H1 (cell line): ENCODE data around the gene KDM2A. TPM values are rescaled to one million over a fixed set of nuclear protein-coding genes. Genes with fewer than 3 reads are reported as not detected.
A peak's percentile ranks its signal among the peaks of the same experiment; 100 is the strongest.

ENCODE experiments used
- CTCF ChIA-PET: fragments of 300-600 bp; sonication (Branson Sonifier 250); formaldehyde crosslinking; loops from one replicate; lab custom pipeline; 2021; ENCODE audit not compliant: partially characterized antibody; lab: Charles Lee
- POLR2A ChIA-PET: fragments of 300-600 bp; sonication (Branson Sonifier 250); formaldehyde crosslinking; loops from one replicate; lab custom pipeline; 2021; ENCODE audit warnings: inconsistent platforms; ENCODE audit not compliant: partially characterized antibody; lab: Charles Lee
- DNase-seq, 2 experiments: peaks; one replicate each; pipeline versions ENCODE4 v3.0.0 to v3.0.0-alpha.2; 2010 to 2022; ENCODE audit warnings: low spot score in 2 of 2, low read depth in 1 of 2, mixed read lengths in 1 of 2
- FAIRE-seq: peaks from 2 replicates; lab custom pipeline; 2011; peaks lifted over from hg19 to GRCh38; lab: Jason Lieb, UNC
- H2AFZ ChIP-seq: 2 replicates; pipeline ENCODE4 v1.8.1; 2012; ENCODE audit warnings: low read length, inconsistent platforms
- H2AK5ac ChIP-seq: 2 replicates; pipeline ENCODE4 v1.6.1; 2013; ENCODE audit warnings: low read depth, low read length
- H2BK120ac ChIP-seq: replicated peaks from 2 replicates; pipeline ENCODE3; 2013; ENCODE audit warnings: low read depth, low read length, inconsistent platforms
- H2BK12ac ChIP-seq: 2 replicates; pipeline ENCODE4 v1.6.1; 2013; ENCODE audit warnings: low read depth, low read length
- H2BK15ac ChIP-seq: 2 replicates; pipeline ENCODE4 v1.6.1; 2013; ENCODE audit warnings: low read length
- H2BK20ac ChIP-seq: 2 replicates; pipeline ENCODE4 v1.6.1; 2013; ENCODE audit warnings: low read length
- H2BK5ac ChIP-seq: 2 replicates; pipeline ENCODE4 v1.6.1; 2013; ENCODE audit warnings: low read depth, low read length
- H3K14ac ChIP-seq: 2 replicates; pipeline ENCODE4 v1.6.1; 2013; ENCODE audit warnings: inconsistent platforms; ENCODE audit not compliant: insufficient read length
- H3K18ac ChIP-seq: 2 replicates; pipeline ENCODE4 v1.6.1; 2013; ENCODE audit warnings: low read length; ENCODE audit errors: extremely low read depth
- H3K23ac ChIP-seq: 2 replicates; pipeline ENCODE4 v1.6.1; 2013; ENCODE audit warnings: inconsistent platforms; ENCODE audit not compliant: insufficient read length
- H3K23me2 ChIP-seq: 2 replicates; pipeline ENCODE4 v1.6.1; 2013; ENCODE audit warnings: low read depth, low read length
- H3K27ac ChIP-seq: 2 replicates; pipeline ENCODE4 v1.6.1; 2011; ENCODE audit warnings: low read depth, low read length, inconsistent platforms
- H3K27me3 ChIP-seq, 4 experiments: replicated peaks in 1 of 4; 1 replicate in 1 of 4; 2 replicates in 3 of 4; pipeline versions ENCODE4 v1.6.1 to v1.8.1; 2011 to 2013; ENCODE audit warnings: low read length in 3 of 4, mild to moderate bottlenecking in 3 of 4, inconsistent platforms in 2 of 4, mixed read lengths in 2 of 4, moderate library complexity in 1 of 4; ENCODE audit not compliant: control insufficient read depth in 3 of 4, insufficient read depth in 3 of 4; ENCODE audit errors: extremely low read depth in 1 of 4
- H3K36me3 ChIP-seq, 4 experiments: 2 replicates each; pipeline versions ENCODE4 v1.6.1 to v1.8.1; 2011 to 2013; ENCODE audit warnings: mild to moderate bottlenecking in 4 of 4, low read length in 3 of 4, moderate library complexity in 2 of 4, control low read depth in 1 of 4, inconsistent platforms in 1 of 4; ENCODE audit not compliant: insufficient read depth in 4 of 4, control insufficient read depth in 2 of 4
- H3K4ac ChIP-seq: replicated peaks from 2 replicates; pipeline ENCODE3; 2013; ENCODE audit warnings: low read length, low read depth, mixed read lengths, inconsistent platforms; ENCODE audit not compliant: insufficient read length
- H3K4me1 ChIP-seq, 4 experiments: replicated peaks in 1 of 4; 1 replicate in 1 of 4; 2 replicates in 3 of 4; pipeline versions ENCODE4 v1.6.1 to v1.8.1; 2011 to 2013; ENCODE audit warnings: low read length in 3 of 4, inconsistent platforms in 2 of 4, mixed read lengths in 1 of 4; ENCODE audit not compliant: insufficient read depth in 4 of 4, control insufficient read depth in 3 of 4
- H3K4me2 ChIP-seq, 2 experiments: 2 replicates each; pipeline versions ENCODE4 v1.6.1 to v1.8.1; 2011 to 2013; ENCODE audit warnings: low read depth in 2 of 2, low read length in 2 of 2, control low read depth in 1 of 2, inconsistent platforms in 1 of 2, mild to moderate bottlenecking in 1 of 2; ENCODE audit not compliant: insufficient read depth in 1 of 2
- H3K4me3 ChIP-seq, 4 experiments: fragments of 200-600, 300-600 bp in 1 of 4; sonication (generic), shearing (Covaris generic), sonication (Bioruptor Twin) in 1 of 4; 2 replicates each; pipeline versions ENCODE4 v1.5.1 to v1.8.1; 2011 to 2016; ENCODE audit warnings: low read length in 4 of 4, low read depth in 3 of 4, control low read depth in 2 of 4, inconsistent platforms in 2 of 4, mild to moderate bottlenecking in 2 of 4, mixed read lengths in 1 of 4, moderate library complexity in 1 of 4; ENCODE audit not compliant: insufficient read depth in 2 of 4; ENCODE audit errors: extremely low read depth in 1 of 4
- H3K56ac ChIP-seq: replicated peaks from 2 replicates; pipeline ENCODE3; 2013; ENCODE audit warnings: low read depth, mild to moderate bottlenecking, mixed read lengths, low read length, inconsistent platforms; ENCODE audit not compliant: insufficient read length
- H3K79me1 ChIP-seq: 2 replicates; pipeline ENCODE4 v1.6.1; 2013; ENCODE audit warnings: low read depth, low read length, control low read depth
- H3K79me2 ChIP-seq, 2 experiments: 2 replicates each; pipeline versions ENCODE4 v1.6.1 to v1.8.1; 2012 to 2013; ENCODE audit warnings: low read length in 2 of 2, mild to moderate bottlenecking in 2 of 2, inconsistent platforms in 1 of 2; ENCODE audit not compliant: insufficient read depth in 2 of 2, control insufficient read depth in 1 of 2
- H3K9ac ChIP-seq, 4 experiments: replicated peaks in 1 of 4; 1 replicate in 1 of 4; 2 replicates in 3 of 4; pipeline versions ENCODE4 v1.6.1 to v1.8.1; 2011 to 2013; ENCODE audit warnings: low read depth in 3 of 4, low read length in 3 of 4, control low read depth in 2 of 4, mild to moderate bottlenecking in 2 of 4, moderate library complexity in 2 of 4, inconsistent platforms in 1 of 4; ENCODE audit errors: extremely low read depth in 1 of 4
- H3K9me3 ChIP-seq, 2 experiments: 2 replicates each; pipeline versions ENCODE4 v1.6.1 to v1.8.1; 2012 to 2013; ENCODE audit warnings: mild to moderate bottlenecking in 2 of 2, moderate library complexity in 2 of 2, control low read depth in 1 of 2, inconsistent platforms in 1 of 2, low read depth in 1 of 2, low read length in 1 of 2, mixed read lengths in 1 of 2; ENCODE audit not compliant: insufficient read depth in 2 of 2
- H4K20me1 ChIP-seq, 2 experiments: replicated peaks in 1 of 2; 2 replicates each; pipeline versions ENCODE3 to v1.8.1; 2011 to 2013; ENCODE audit warnings: inconsistent platforms in 2 of 2, low read length in 2 of 2, mild to moderate bottlenecking in 1 of 2; ENCODE audit not compliant: insufficient read depth in 2 of 2, control insufficient read depth in 1 of 2
- H4K5ac ChIP-seq: 2 replicates; pipeline ENCODE4 v1.6.1; 2013; ENCODE audit warnings: low read length, low read depth, mixed read lengths, inconsistent platforms; ENCODE audit not compliant: insufficient read length
- H4K8ac ChIP-seq: 2 replicates; pipeline ENCODE4 v1.8.0; 2013; ENCODE audit warnings: mild to moderate bottlenecking, moderate library complexity, low read length, inconsistent platforms; ENCODE audit not compliant: insufficient read depth; ENCODE audit errors: extremely low read depth
- H4K91ac ChIP-seq: replicated peaks from 2 replicates; pipeline ENCODE3; 2013; ENCODE audit warnings: low read length, mixed read lengths, inconsistent platforms; ENCODE audit not compliant: insufficient read length
- GABPA ChIP-seq: IDR thresholded peaks from 2 replicates; pipeline ENCODE4 v1.6.1; 2011; ENCODE audit warnings: mild to moderate bottlenecking, low read length, moderate library complexity, borderline replicate concordance; ENCODE audit not compliant: insufficient read depth
- NANOG ChIP-seq: IDR thresholded peaks from 2 replicates; pipeline ENCODE4 v1.6.1; 2011; ENCODE audit warnings: low read length, low read depth, mild to moderate bottlenecking, inconsistent platforms; ENCODE audit not compliant: insufficient read depth, poor library complexity, severe bottlenecking
- WGBS, 2 experiments: shearing (Covaris generic) in 1 of 2; methylation state at CpG; one replicate each; pipeline versions ENCODE4 v1.1.6 to v1.1.7; 2013 to 2015; ENCODE audit warnings: low lambda C conversion rate in 2 of 2, mixed read lengths in 2 of 2, inconsistent platforms in 1 of 2, low coverage in 1 of 2, missing lambda C conversion rate in 1 of 2; ENCODE audit not compliant: insufficient replicate concordance in 2 of 2, insufficient coverage in 1 of 2, insufficient read length in 1 of 2; ENCODE audit errors: extremely low coverage in 1 of 2, missing lambda C conversion rate in 1 of 2; 5-methylcytosine and 5-hydroxymethylcytosine counted together
- polyA plus RNA-seq, 7 experiments: library from polyadenylated mRNA; depleted of rRNA in 3 of 7; stranded (reverse) in 5 of 7; unstranded in 2 of 7; fragments of >200 nt in 5 of 7; fragments of 200-250 nt in 2 of 7; gene quantifications; 1 replicate in 5 of 7; 2 replicates in 1 of 7; 4 replicates in 1 of 7; pipeline versions ENCODE4 v1.2.1 to v1.2.3, GENCODE V29; 2011 to 2013; ENCODE audit warnings: missing spikeins in 2 of 7, mixed read lengths in 2 of 7
- total RNA-seq: library from RNA; stranded (reverse); fragmentation: NEBNext Ultra II Directional; extraction: Animal tissue kit (Norgen Biotek cat#: 25700); gene quantifications from 2 replicates; pipeline ENCODE4 v1.2.1, GENCODE V29; 2021

The KDM2A gene
- total and polyA plus RNA-seq, 2 of the 8 experiments (the other 6 are each of a cell fraction or from before 2014, with no cell fraction given), result 55.4 to 66.2 TPM

DNA sequence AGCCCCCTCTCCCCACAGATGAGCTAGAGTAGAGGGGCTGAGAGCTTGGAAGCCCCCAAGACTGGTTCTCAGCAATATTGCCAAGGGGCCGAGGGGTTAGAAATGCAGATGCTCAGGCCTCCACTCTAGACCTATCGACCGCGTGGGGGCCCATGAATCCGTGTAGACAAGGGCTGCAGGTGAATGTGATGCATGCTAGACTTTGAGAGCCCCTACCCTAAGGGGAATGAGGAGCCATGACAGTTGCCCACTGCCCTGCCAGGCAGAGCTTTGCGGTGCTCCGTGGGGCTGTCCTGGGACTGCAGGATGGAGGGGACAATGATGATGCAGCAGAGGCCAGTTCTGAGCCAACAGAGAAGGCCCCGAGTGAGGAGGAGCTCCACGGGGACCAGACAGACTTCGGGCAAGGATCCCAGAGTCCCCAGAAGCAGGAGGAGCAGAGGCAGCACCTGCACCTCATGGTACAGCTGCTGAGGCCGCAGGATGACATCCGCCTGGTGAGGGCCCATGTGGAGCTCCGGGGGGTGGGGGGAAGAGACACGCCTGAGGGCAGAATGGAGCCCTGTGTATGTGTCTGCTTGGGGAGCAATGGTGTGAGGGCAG lies 185.5 kb downstream of the KDM2A start:
- no peak overlapping the region for H3K23ac ChIP-seq
- H3K36me3 ChIP-seq, result peaks cover 0 to 10% (median 3%) of the 10 kb centered on the region in 4 experiments; a peak in 4 of 8 replicates
- H3K14ac ChIP-seq, result no peak overlapping the region
- no peak overlapping the region for H2BK15ac ChIP-seq
- no peak for FAIRE-seq
- no peaks in the 10 kb centered on the region for H3K79me2 ChIP-seq
- H3K9ac ChIP-seq, result no peak overlapping the region
- no peak overlapping the region for H2BK120ac ChIP-seq
- H2BK20ac ChIP-seq, result 0 out of 2 replicates have a peak overlapping the region, but pooled peaks have one; percentile 32
- no peak overlapping the region for H4K5ac ChIP-seq
- CTCF ChIA-PET, result interaction anchor here (0.8 to 4.8 kb wide), 7 partner anchors 11 to 161 kb away, joined by 3 to 33 read pairs (median 3); partner anchors contain the start of gene ANKRD13D
- H3K4me1 ChIP-seq, result peaks cover 0 to 20% (median 16%) of the 10 kb centered on the region in 4 experiments; a peak in 5 of 7 replicates
- TF ChIP-seq GABPA (0 out of 2 replicates have a peak, but pooled peaks have one; percentile 38), NANOG (no peak)
- TF ChIP-seq, all 59 proteins: peak for 1
- Histone ChIP-seq H3K9me3 (no peaks in the 10 kb centered on the region), H2AFZ (no peak overlapping the region), H3K79me1 (no peaks in the 10 kb centered on the region), H3K23me2 (peaks cover 19% of the 10 kb centered on the region; the same call in 1 of the 2 replicates), H3K27ac (no peak overlapping the region), H3K4me3 (peak overlapping the region; percentile 67 to 94 (median 74); a peak in 7 of 8 replicates), H3K56ac (no peak overlapping the region), H3K27me3 (peaks cover 0 to 11% (median 7%) of the 10 kb centered on the region in 4 experiments; a peak in 5 of 7 replicates), H4K20me1 (peaks cover 0 to 8% of the 10 kb centered on the region in 2 experiments), H3K4me2 (peak overlapping the region; percentile 81 to 85), H4K91ac (no peak overlapping the region), H3K4ac (no peak overlapping the region), H2BK12ac (no peak overlapping the region), H2AK5ac (0 out of 2 replicates have a peak overlapping the region, but pooled peaks have one; percentile 13), H4K8ac (no peak overlapping the region), H3K18ac (no peak overlapping the region), H2BK5ac (no peak overlapping the region)
- WGBS, 2 experiments, result 83% methylated on average over 14 of the region's 14 CpGs; no CpG with 5 or more reads in 1 of the 2 experiments
- DNase-seq, result no peak
- POLR2A ChIA-PET, result interaction anchor here (0.9 to 9.7 kb wide), 7 partner anchors 9 to 66 kb away, joined by 3 to 106 read pairs (median 4); partner anchors contain the start of gene ANKRD13D
